ENCODE data around the gene PPP1R9B.

GRCh38 chr17:50118828-50119218, 31.7 kb downstream of the PPP1R9B start:
- TF ChIP-seq CTCF (IDR thresholded peaks at IDR 0.05; ENCODE audit: low read depth, low read length, missing input control), result no peak
- TF ChIP-seq MAX (IDR thresholded peaks at IDR 0.05), result no peak
- no peak for TF ChIP-seq REST (IDR thresholded peaks at IDR 0.05)
- TF ChIP-seq ZBTB33 (IDR thresholded peaks at IDR 0.05), result no peak
- no peak for TF ChIP-seq EGR1 (IDR thresholded peaks at IDR 0.05; ENCODE audit: low read depth in 2 of 2)
- TF ChIP-seq JUND (IDR thresholded peaks at IDR 0.05), result no peak

Measured in liver (tissue), 3 donors.